Loucy (cell line): ENCODE results near the gene PDZD4.

Source experiments
- H2AFZ ChIP-seq: fragments of 200-600 bp; sonication (generic); 2 replicates; pipeline ENCODE4 v1.6.0; 2016; ENCODE audit warnings: antibody characterized with exemption, mild to moderate bottlenecking, low read length, moderate library complexity
- H3F3A ChIP-seq: fragments of 200-600 bp; 2 replicates; pipeline ENCODE4 v1.6.0; 2016; ENCODE audit warnings: antibody characterized with exemption, low read depth, mild to moderate bottlenecking
- H3K27me3 ChIP-seq: fragments of 200-600 bp; sonication (generic); 2 replicates; pipeline ENCODE4 v1.6.1; 2014; ENCODE audit warnings: low read length, mild to moderate bottlenecking; ENCODE audit not compliant: insufficient read depth, poor library complexity, severe bottlenecking
- H3K36me3 ChIP-seq: fragments of 200-600 bp; sonication (generic); 2 replicates; pipeline ENCODE4 v1.6.1; 2016; ENCODE audit warnings: low read length; ENCODE audit not compliant: insufficient read depth
- H3K4me1 ChIP-seq: fragments of 200-600 bp; sonication (generic); 2 replicates; pipeline ENCODE4 v1.5.1; 2014; ENCODE audit warnings: low read length, mild to moderate bottlenecking; ENCODE audit not compliant: insufficient read depth, poor library complexity, severe bottlenecking
- H3K4me2 ChIP-seq: fragments of 200-600 bp; sonication (generic); 2 replicates; pipeline ENCODE4 v1.6.0; 2014; ENCODE audit warnings: antibody characterized with exemption, low read length, low read depth, mild to moderate bottlenecking; ENCODE audit not compliant: poor library complexity, severe bottlenecking
- H3K4me3 ChIP-seq: fragments of 200-600 bp; sonication (generic); 2 replicates; pipeline ENCODE4 v1.5.1; 2014; ENCODE audit warnings: low read length, mild to moderate bottlenecking, mixed read lengths; ENCODE audit not compliant: poor library complexity, severe bottlenecking
- H3K79me2 ChIP-seq: fragments of 200-600 bp; sonication (generic); 2 replicates; pipeline ENCODE4 v1.6.1; 2014; ENCODE audit warnings: low read length; ENCODE audit not compliant: insufficient read depth
- H3K9ac ChIP-seq: fragments of 200-600 bp; sonication (generic); 2 replicates; pipeline ENCODE4 v1.6.0; 2014; ENCODE audit warnings: mild to moderate bottlenecking, low read depth, low read length, moderate library complexity; ENCODE audit not compliant: poor library complexity, severe bottlenecking
- H3K9me2 ChIP-seq: fragments of 200-600 bp; sonication (generic); replicated peaks from 2 replicates; pipeline ENCODE4 v1.6.1; 2016; ENCODE audit warnings: low read depth, low read length, mixed read lengths
- H3K9me3 ChIP-seq: fragments of 200-600 bp; sonication (generic); 2 replicates; pipeline ENCODE4 v1.6.1; 2014; ENCODE audit warnings: mild to moderate bottlenecking, antibody characterized with exemption, low read length, low read depth; ENCODE audit not compliant: insufficient read depth
- H4K20me1 ChIP-seq: fragments of 200-600 bp; sonication (generic); 2 replicates; pipeline ENCODE4 v1.6.0; 2014; ENCODE audit warnings: antibody characterized with exemption, low read length, mild to moderate bottlenecking; ENCODE audit not compliant: insufficient read depth, poor library complexity, severe bottlenecking
- CTCF ChIP-seq: fragments of 200-600 bp; sonication (generic); conservative IDR thresholded peaks from 2 replicates; pipeline ENCODE4 v1.5.1; 2014; ENCODE audit warnings: mild to moderate bottlenecking, antibody characterized with exemption, low read length
- EZH2phosphoT487 ChIP-seq: fragments of 200-600 bp; IDR thresholded peaks from 2 replicates; pipeline ENCODE4 v1.6.1; 2018; ENCODE audit warnings: antibody characterized with exemption, mild to moderate bottlenecking, moderate library complexity, borderline replicate concordance

The PDZD4 gene

GRCh38 chrX:153755136-153755535, 75.2 kb downstream of the PDZD4 start:
- no peak overlapping the region for H3K4me3 ChIP-seq
- H3K36me3 ChIP-seq: no peaks in the 10 kb centered on the region
- no peak overlapping the region for H3K4me2 ChIP-seq
- no peaks in the 10 kb centered on the region for H3K9me2 ChIP-seq
- H4K20me1 ChIP-seq: no peaks in the 10 kb centered on the region
- no peaks in the 10 kb centered on the region for H3K4me1 ChIP-seq
- no peak for TF ChIP-seq CTCF
- TF ChIP-seq EZH2phosphoT487: no peak
- no peaks in the 10 kb centered on the region for H3K27me3 ChIP-seq
- H3K9ac ChIP-seq: no peak overlapping the region
- no peaks in the 10 kb centered on the region for H3K79me2 ChIP-seq
- no peak overlapping the region for H2AFZ ChIP-seq
- no peaks in the 10 kb centered on the region for H3K9me3 ChIP-seq
- H3F3A ChIP-seq: no peaks in the 10 kb centered on the region
